Measurements from ENCODE around the gene LBP. TPM values are rescaled to one million over a fixed set of nuclear protein-coding genes. Genes with fewer than 3 reads are reported as not detected.
A peak's percentile ranks its signal among the peaks of the same experiment; 100 is the strongest.

Gene LBP
- total RNA-seq, 1 experiment from 2014 or later, result 0.52 TPM

DNA sequence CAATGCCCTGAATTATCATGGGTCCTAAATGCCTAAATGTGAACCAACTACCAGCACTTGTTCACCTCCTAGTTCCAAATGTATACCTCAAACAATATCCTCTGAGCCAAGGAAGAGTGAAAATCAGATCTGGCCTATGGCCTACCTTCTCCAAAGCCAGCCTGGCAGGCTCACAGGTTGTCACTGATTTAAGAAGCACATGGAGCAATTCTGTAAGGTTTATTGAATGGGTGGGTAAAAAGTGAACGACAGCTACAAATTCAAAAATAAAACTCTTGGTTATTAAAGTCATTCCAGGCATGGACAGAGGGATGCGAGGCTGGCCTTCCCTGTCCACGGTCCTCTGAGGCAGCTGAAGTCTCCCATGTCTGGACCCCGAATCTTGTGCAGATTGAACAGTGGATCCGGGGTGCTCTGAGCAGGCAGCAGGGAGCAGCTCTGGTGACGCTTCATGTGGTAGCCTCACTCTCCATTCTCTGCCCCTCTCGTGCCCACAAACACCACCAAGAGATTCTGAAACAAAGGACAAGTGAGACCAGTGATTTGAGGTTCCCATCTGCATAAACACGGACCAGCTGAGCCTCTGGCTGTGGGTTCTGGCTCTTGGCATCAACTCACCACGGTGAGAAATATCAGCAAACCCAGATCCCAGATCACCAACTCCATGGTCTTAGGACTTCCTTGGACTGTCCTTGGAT lies 74.3 kb downstream of the LBP start:
- Histone ChIP-seq H2BK5ac (ENCODE audit: insufficient read length, low read length) (no peak overlapping the region), H3K23me2 (ENCODE audit: insufficient read length, low read depth, low read length, poor library complexity, severe bottlenecking) (no peaks in the 10 kb centered on the region), H2AK5ac (ENCODE audit: insufficient read length, low read length) (no peak overlapping the region), H3K27ac (ENCODE audit: insufficient read length, low read depth, low read length) (no peak overlapping the region), H3K4ac (ENCODE audit: low read depth, low read length) (no peak overlapping the region), H3K27me3 (ENCODE audit: insufficient read depth, low read length) (no peaks in the 10 kb centered on the region), H3K23ac (ENCODE audit: insufficient read length, low read depth, low read length) (no peak overlapping the region), H2BK12ac (ENCODE audit: insufficient read length, low read depth, low read length) (no peak overlapping the region), H2BK120ac (ENCODE audit: low read depth, low read length, poor library complexity, severe bottlenecking) (no peak overlapping the region), H2BK20ac (ENCODE audit: low read depth, low read length, poor library complexity, severe bottlenecking) (no peak overlapping the region), H3K79me1 (ENCODE audit: insufficient read depth, low read depth, low read length, poor library complexity, severe bottlenecking) (peaks cover 6% of the 10 kb centered on the region), H4K8ac (replicated peaks; ENCODE audit: insufficient read length, low read depth, low read length) (no peak overlapping the region), H2BK15ac (ENCODE audit: low read depth, low read length) (no peak overlapping the region), H2AFZ (ENCODE audit: low read length) (no peak overlapping the region), H3K56ac (ENCODE audit: insufficient read length, low read depth, low read length) (no peak overlapping the region), H3T11ph (ENCODE audit: low read length) (no peak overlapping the region), H3K4me2 (ENCODE audit: insufficient read depth, insufficient read length, low read length) (no peak overlapping the region), H3K18ac (ENCODE audit: insufficient read length, low read depth, low read length) (no peak overlapping the region), H4K5ac (ENCODE audit: insufficient read length, low read depth, low read length) (no peak overlapping the region), H3K9ac (ENCODE audit: extremely low read depth, insufficient read length, low read length) (no peak overlapping the region), H3K79me2 (ENCODE audit: insufficient read depth, low read length) (no peaks in the 10 kb centered on the region; the same call in 1 of the 2 replicates), H3K4me1 (ENCODE audit: insufficient read depth, low read length) (peaks cover 3% of the 10 kb centered on the region; the same call in 1 of the 2 replicates), H3K14ac (ENCODE audit: insufficient read depth, low read length) (no peak overlapping the region), H4K20me1 (ENCODE audit: control insufficient read depth, insufficient read depth, insufficient read length) (no peaks in the 10 kb centered on the region), H3K9me3 (ENCODE audit: control insufficient read depth, low read depth, low read length) (no peaks in the 10 kb centered on the region), H4K91ac (ENCODE audit: insufficient read length, low read depth, low read length) (no peak overlapping the region)
- no CpG with 5 or more reads among the region's 9 CpGs for WGBS (ENCODE audit: extremely low coverage, insufficient read length, low lambda C conversion rate)
- peaks cover 22 to 28% of the 10 kb centered on the region in 2 experiments for H3K4me1 Mint-ChIP-seq
- H3K36me3 Mint-ChIP-seq (ENCODE audit: insufficient read depth in 1 of 3, low read depth in 3 of 3), result peaks cover 49 to 81% (median 78%) of the 10 kb centered on the region in 3 experiments
- H3K27me3 Mint-ChIP-seq (ENCODE audit: low read depth), result no peaks in the 10 kb centered on the region
- H3K9me3 Mint-ChIP-seq, result no peaks in the 10 kb centered on the region; a peak in 1 of 5 replicates
- no peak for DNase-seq
- TF ChIP-seq, protein P1, sequence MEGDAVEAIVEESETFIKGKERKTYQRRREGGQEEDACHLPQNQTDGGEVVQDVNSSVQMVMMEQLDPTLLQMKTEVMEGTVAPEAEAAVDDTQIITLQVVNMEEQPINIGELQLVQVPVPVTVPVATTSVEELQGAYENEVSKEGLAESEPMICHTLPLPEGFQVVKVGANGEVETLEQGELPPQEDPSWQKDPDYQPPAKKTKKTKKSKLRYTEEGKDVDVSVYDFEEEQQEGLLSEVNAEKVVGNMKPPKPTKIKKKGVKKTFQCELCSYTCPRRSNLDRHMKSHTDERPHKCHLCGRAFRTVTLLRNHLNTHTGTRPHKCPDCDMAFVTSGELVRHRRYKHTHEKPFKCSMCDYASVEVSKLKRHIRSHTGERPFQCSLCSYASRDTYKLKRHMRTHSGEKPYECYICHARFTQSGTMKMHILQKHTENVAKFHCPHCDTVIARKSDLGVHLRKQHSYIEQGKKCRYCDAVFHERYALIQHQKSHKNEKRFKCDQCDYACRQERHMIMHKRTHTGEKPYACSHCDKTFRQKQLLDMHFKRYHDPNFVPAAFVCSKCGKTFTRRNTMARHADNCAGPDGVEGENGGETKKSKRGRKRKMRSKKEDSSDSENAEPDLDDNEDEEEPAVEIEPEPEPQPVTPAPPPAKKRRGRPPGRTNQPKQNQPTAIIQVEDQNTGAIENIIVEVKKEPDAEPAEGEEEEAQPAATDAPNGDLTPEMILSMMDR (conservative IDR thresholded peaks at IDR 0.05), result no peak
- no peak overlapping the region for H3K4me3 Mint-ChIP-seq
- peak overlapping the region in 1 of 3 experiments; percentile 86; a peak in 2 of 7 replicates for H3K27ac Mint-ChIP-seq

Measured in H9 (cell line).